ENCODE measurements around the gene FAM163A.

The FAM163A gene

DNA sequence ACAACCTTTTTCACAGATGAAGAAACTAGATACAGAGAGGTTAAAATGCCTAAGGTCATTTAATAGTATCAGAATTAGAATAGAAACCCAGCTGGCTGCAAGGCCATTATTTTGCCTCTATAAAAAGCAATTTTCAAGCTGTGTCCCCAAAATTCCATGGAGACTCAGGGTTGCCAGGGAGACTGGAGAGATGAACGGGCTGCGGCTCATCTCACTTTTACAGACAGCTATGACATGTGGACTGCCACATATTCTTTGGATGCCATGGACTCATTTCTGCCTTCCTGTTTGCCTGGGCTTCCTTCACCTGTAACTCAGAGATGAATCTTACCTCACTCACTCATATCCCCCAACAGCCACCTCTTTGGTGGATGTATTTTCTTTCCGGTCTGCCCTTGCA, 117.6 kb downstream of the FAM163A start:
- DNase-seq = no peak

DNA sequence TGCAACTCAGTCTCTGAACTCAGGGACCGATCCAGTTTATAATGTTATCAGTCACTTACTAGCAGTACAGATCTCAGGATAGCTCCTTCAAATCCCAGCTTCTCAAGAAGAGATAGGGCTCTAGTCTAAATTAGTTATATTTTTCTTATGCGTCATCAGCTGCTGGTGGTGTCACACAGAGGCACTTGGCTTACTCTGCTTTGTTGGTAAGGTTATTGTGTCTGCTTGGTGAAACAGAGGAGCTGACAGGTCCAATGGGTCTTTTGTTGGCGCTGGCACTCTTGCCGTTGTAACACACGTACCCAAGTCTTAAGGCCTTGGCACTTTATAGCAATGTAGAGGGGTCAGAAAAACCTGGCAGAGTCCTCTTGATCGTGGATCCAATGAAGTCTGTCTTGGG, 122.3 kb downstream of the FAM163A start:
- no peak for DNase-seq
